ENCODE measurements around the gene RSAD2.

The RSAD2 gene

DNA sequence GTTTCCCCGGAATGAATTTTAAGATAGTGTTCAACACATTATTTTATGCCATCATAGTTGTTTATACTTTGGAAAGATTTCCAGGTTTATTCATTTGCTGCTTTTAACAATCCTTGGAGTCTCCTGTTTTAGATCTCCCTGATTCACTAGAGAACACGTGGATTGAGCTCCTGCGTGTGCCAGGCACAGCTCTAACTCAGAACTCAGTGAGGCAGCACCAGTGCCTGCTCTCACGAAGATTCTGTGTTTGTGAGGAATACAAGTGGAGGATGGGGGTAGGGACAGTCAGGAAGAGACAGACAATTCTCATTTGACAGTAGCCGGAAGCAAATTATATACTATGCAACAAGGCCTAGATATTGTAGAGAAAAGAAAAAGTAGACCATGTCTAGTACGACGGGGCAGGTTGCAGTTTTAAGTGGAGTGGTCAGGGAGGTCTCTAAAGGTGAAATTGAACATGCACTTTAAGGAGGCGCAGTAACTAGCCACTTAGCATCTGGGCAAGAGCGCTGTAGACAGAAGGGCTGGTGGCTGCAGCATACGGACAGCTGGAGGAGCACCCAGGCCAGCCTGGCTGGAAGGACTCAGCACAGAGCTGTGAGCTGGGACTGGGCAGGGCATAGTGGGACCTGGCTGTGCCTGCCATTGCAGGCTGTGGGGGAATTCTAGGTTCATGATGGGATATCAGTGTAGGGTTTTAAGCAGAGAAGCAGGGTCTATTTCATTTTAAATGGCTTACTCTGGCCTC, 63.9 kb downstream of the RSAD2 start:
- no peaks in the 10 kb centered on the region for H3K9me2 ChIP-seq (replicated peaks; ENCODE audit: insufficient read depth, low read length)
- H3K9ac ChIP-seq (ENCODE audit: low read length), result no peak overlapping the region
- no peak overlapping the region for H3K27ac ChIP-seq (ENCODE audit: low read depth, low read length)
- H3K79me2 ChIP-seq (ENCODE audit: insufficient read depth, low read length), result no peaks in the 10 kb centered on the region
- no peaks in the 10 kb centered on the region for H3K27me3 ChIP-seq (ENCODE audit: low read length)
- no peak overlapping the region for H2AFZ ChIP-seq (ENCODE audit: low read depth, low read length, severe bottlenecking)
- no peak overlapping the region for H3K4me2 ChIP-seq (ENCODE audit: low read depth, low read length, poor library complexity, severe bottlenecking)
- no peaks in the 10 kb centered on the region for H3K9me3 ChIP-seq (ENCODE audit: insufficient read depth, low read length)
- TF ChIP-seq, protein P1, sequence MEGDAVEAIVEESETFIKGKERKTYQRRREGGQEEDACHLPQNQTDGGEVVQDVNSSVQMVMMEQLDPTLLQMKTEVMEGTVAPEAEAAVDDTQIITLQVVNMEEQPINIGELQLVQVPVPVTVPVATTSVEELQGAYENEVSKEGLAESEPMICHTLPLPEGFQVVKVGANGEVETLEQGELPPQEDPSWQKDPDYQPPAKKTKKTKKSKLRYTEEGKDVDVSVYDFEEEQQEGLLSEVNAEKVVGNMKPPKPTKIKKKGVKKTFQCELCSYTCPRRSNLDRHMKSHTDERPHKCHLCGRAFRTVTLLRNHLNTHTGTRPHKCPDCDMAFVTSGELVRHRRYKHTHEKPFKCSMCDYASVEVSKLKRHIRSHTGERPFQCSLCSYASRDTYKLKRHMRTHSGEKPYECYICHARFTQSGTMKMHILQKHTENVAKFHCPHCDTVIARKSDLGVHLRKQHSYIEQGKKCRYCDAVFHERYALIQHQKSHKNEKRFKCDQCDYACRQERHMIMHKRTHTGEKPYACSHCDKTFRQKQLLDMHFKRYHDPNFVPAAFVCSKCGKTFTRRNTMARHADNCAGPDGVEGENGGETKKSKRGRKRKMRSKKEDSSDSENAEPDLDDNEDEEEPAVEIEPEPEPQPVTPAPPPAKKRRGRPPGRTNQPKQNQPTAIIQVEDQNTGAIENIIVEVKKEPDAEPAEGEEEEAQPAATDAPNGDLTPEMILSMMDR (IDR thresholded peaks at IDR 0.05; ENCODE audit: insufficient read depth, low read length, poor library complexity, severe bottlenecking), result no peak
- TF ChIP-seq EZH2phosphoT487 (conservative IDR thresholded peaks at IDR 0.05; ENCODE audit: low read length), result no peak
- H3K4me3 ChIP-seq (ENCODE audit: insufficient read depth, low read length, poor library complexity, severe bottlenecking), result no peak overlapping the region
- H4K20me1 ChIP-seq (ENCODE audit: low read depth, low read length), result no peaks in the 10 kb centered on the region
- H3F3A ChIP-seq (ENCODE audit: insufficient read depth), result no peaks in the 10 kb centered on the region
- no peaks in the 10 kb centered on the region for H3K36me3 ChIP-seq (ENCODE audit: low read length)

DNA sequence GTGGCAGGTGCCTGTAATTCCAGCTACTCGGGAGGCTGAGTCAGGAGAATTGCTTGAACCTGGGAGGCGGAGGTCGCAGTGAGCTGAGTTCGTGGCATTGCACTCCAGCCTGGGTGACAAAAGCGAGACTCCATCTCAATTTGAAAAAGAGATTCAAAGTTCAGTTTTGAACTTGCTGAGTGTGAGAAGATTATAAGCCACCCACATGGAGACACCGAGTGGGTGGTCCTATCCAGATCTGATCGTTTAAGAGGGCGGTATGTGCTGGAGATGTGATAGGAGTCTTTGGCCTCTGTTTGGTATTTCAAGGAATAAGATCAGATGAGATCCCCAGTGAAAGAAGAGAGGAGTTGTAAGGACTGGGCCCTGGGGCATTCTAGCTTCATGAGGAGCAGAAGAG, 65.3 kb downstream of the RSAD2 start:
- no peak overlapping the region for H2AFZ ChIP-seq (ENCODE audit: low read depth, low read length, severe bottlenecking)
- no peaks in the 10 kb centered on the region for H3K9me2 ChIP-seq (replicated peaks; ENCODE audit: insufficient read depth, low read length)

DNA sequence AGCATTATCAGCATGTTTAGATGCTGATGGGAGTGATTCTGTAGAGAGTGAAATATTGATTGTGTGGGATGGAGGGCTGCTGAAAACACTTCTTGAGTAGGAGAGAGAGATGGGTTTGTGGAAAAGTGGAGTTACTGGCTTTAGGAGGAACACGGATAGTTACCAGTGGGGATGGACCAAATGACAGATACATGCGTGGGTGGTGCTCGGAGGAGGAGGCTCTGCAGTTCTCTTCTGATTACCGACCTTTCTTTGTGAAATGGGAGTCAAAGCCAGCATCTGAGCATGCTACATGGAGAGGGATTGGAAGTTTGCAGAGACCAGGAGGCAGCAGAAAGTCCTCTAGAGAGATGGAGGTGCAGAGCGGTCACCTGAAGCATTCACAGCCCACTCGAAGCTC, 65.9 kb downstream of the RSAD2 start:
- TF ChIP-seq, protein P1 (IDR thresholded peaks at IDR 0.05; ENCODE audit: insufficient read depth, low read length, poor library complexity, severe bottlenecking), result no peak
- TF ChIP-seq EZH2phosphoT487 (conservative IDR thresholded peaks at IDR 0.05; ENCODE audit: low read length), result no peak
- no peaks in the 10 kb centered on the region for H3K9me2 ChIP-seq (replicated peaks; ENCODE audit: insufficient read depth, low read length)
- no peaks in the 10 kb centered on the region for H3K36me3 ChIP-seq (ENCODE audit: low read length)
- H3K9ac ChIP-seq (ENCODE audit: low read length), result no peak overlapping the region
- no peaks in the 10 kb centered on the region for H4K20me1 ChIP-seq (ENCODE audit: low read depth, low read length)
- no peak overlapping the region for H3K4me3 ChIP-seq (ENCODE audit: insufficient read depth, low read length, poor library complexity, severe bottlenecking)
- H3F3A ChIP-seq (ENCODE audit: insufficient read depth), result no peaks in the 10 kb centered on the region
- H3K4me2 ChIP-seq (ENCODE audit: low read depth, low read length, poor library complexity, severe bottlenecking), result no peak overlapping the region
- H3K79me2 ChIP-seq (ENCODE audit: insufficient read depth, low read length), result no peaks in the 10 kb centered on the region
- H3K9me3 ChIP-seq (ENCODE audit: insufficient read depth, low read length), result no peaks in the 10 kb centered on the region
- H2AFZ ChIP-seq (ENCODE audit: low read depth, low read length, severe bottlenecking), result no peak overlapping the region
- H3K27ac ChIP-seq (ENCODE audit: low read depth, low read length), result no peak overlapping the region
- H3K27me3 ChIP-seq (ENCODE audit: low read length), result no peaks in the 10 kb centered on the region

More for the DNA sequence above, 65.3 kb downstream of the RSAD2 start:
- H3F3A ChIP-seq (ENCODE audit: insufficient read depth), result no peaks in the 10 kb centered on the region
- no peak overlapping the region for H3K9ac ChIP-seq (ENCODE audit: low read length)
- H3K79me2 ChIP-seq (ENCODE audit: insufficient read depth, low read length), result no peaks in the 10 kb centered on the region
- TF ChIP-seq, protein P1 (IDR thresholded peaks at IDR 0.05; ENCODE audit: insufficient read depth, low read length, poor library complexity, severe bottlenecking), result no peak
- H4K20me1 ChIP-seq (ENCODE audit: low read depth, low read length), result no peaks in the 10 kb centered on the region
- no peaks in the 10 kb centered on the region for H3K27me3 ChIP-seq (ENCODE audit: low read length)
- H3K27ac ChIP-seq (ENCODE audit: low read depth, low read length), result no peak overlapping the region
- no peaks in the 10 kb centered on the region for H3K9me3 ChIP-seq (ENCODE audit: insufficient read depth, low read length)
- no peak overlapping the region for H3K4me2 ChIP-seq (ENCODE audit: low read depth, low read length, poor library complexity, severe bottlenecking)
- H3K36me3 ChIP-seq (ENCODE audit: low read length), result no peaks in the 10 kb centered on the region
- H3K4me3 ChIP-seq (ENCODE audit: insufficient read depth, low read length, poor library complexity, severe bottlenecking), result no peak overlapping the region
